ENCODE results near the gene NEUROG3. TPM values are rescaled to one million over a fixed set of nuclear protein-coding genes. Genes with fewer than 3 reads are reported as not detected.
"Not testable (repeated sequence)": the region's sequence is repeated elsewhere in the genome, so short reads cannot be mapped to it uniquely, and the experiment has no call there.

The NEUROG3 gene
- polyA plus RNA-seq, 2 donors = not detected

GRCh38 chr10:69558559-69558958, 14.7 kb downstream of the NEUROG3 start:
- Histone ChIP-seq H3K4me3 (ENCODE audit: low read depth in 1 of 2, low read length in 2 of 2) (no peak overlapping the region), H3K4me1 (ENCODE audit: control insufficient read depth in 2 of 2, insufficient read depth in 2 of 2, low read length in 1 of 2) (no peaks in the 10 kb centered on the region), H3K27me3 (ENCODE audit: control insufficient read depth in 1 of 2, insufficient read depth in 2 of 2, low read length in 2 of 2) (no peaks in the 10 kb centered on the region), H3K36me3 (ENCODE audit: control insufficient read depth in 2 of 2, insufficient read depth in 2 of 2, low read length in 1 of 2) (no peaks in the 10 kb centered on the region), H3K27ac (ENCODE audit: low read depth in 2 of 2, low read length in 1 of 2) (no peak overlapping the region), H3K9me3 (ENCODE audit: control insufficient read depth in 2 of 2, insufficient read depth in 1 of 2, low read depth in 1 of 2, low read length in 1 of 2) (peaks cover 0 to 3% of the 10 kb centered on the region in 2 donors)
- 73% methylated on average over 2 of the region's 2 CpGs for WGBS, 2 donors

DNA sequence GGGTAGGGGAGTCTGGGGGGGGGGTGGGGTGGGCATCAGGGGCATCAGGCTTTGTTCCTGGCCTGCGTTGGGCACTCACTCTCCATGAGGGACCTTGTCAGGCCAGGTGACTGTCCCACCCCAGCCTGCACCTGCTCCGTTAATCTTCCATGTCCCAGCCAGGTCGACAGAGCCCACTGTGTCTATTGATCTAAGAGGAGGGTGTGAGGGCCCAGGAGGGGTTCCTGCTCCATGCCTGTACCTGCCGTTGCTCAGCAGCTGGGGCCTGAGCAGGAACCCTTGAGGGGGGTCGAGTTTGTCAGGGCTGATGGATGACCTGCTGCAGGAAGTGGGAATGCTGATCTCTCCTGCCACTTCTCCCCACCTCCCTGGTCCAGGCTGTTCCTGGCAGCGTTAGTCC, 18.6 kb downstream of the NEUROG3 start:
- Histone ChIP-seq H3K36me3 (ENCODE audit: control insufficient read depth in 2 of 2, insufficient read depth in 2 of 2, low read length in 1 of 2) (no peaks in the 10 kb centered on the region), H3K9me3 (ENCODE audit: control insufficient read depth in 2 of 2, insufficient read depth in 1 of 2, low read depth in 1 of 2, low read length in 1 of 2) (peaks cover 5 to 10% of the 10 kb centered on the region in 2 donors), H3K4me1 (ENCODE audit: control insufficient read depth in 2 of 2, insufficient read depth in 2 of 2, low read length in 1 of 2) (no peaks in the 10 kb centered on the region), H3K27me3 (ENCODE audit: control insufficient read depth in 1 of 2, insufficient read depth in 2 of 2, low read length in 2 of 2) (no peaks in the 10 kb centered on the region), H3K4me3 (ENCODE audit: low read depth in 1 of 2, low read length in 2 of 2) (no peak overlapping the region), H3K27ac (ENCODE audit: low read depth in 2 of 2, low read length in 1 of 2) (no peak overlapping the region)
- 24 to 27% methylated on average over 6 of the region's 6 CpGs for WGBS, 2 donors

- no peaks in the 10 kb centered on the region for H3K27me3 ChIP-seq (ENCODE audit: control insufficient read depth in 1 of 2, insufficient read depth in 2 of 2, low read length in 2 of 2)
- 82 to 83% methylated on average over 4 of the region's 4 CpGs for WGBS, 2 donors
- no peaks in the 10 kb centered on the region for H3K4me1 ChIP-seq (ENCODE audit: control insufficient read depth in 2 of 2, insufficient read depth in 2 of 2, low read length in 1 of 2)
These were observed 19.9 kb downstream of the NEUROG3 start for GRCh38 chr10:69553328-69553727.

DNA sequence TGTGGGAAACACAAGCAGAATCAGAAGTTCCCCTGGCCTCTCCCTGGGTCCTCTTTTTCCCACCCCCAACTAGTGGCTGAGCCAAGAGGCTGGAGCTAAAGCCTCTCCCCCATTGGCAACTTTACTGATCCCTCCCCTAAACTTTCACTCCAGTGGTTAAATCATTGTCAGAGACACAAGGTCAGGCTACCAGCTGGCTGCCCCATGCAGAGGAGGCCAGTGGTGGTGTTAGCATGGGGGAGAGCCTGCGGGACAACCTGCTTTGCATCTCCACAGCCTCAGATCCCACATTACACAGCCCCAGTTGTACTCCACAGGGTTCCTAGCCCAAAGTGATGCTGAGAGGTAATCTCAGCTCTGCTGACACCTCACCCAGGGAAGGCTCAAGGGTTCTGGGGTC, 21.0 kb downstream of the NEUROG3 start:
- Histone ChIP-seq H3K27me3 (ENCODE audit: control insufficient read depth in 1 of 2, insufficient read depth in 2 of 2, low read length in 2 of 2) (no peaks in the 10 kb centered on the region), H3K4me1 (ENCODE audit: control insufficient read depth in 2 of 2, insufficient read depth in 2 of 2, low read length in 1 of 2) (no peaks in the 10 kb centered on the region), H3K36me3 (ENCODE audit: control insufficient read depth in 2 of 2, insufficient read depth in 2 of 2, low read length in 1 of 2) (no peaks in the 10 kb centered on the region), H3K27ac (ENCODE audit: low read depth in 2 of 2, low read length in 1 of 2) (no peak overlapping the region), H3K4me3 (ENCODE audit: low read depth in 1 of 2, low read length in 2 of 2) (no peak overlapping the region), H3K9me3 (ENCODE audit: control insufficient read depth in 2 of 2, insufficient read depth in 1 of 2, low read depth in 1 of 2, low read length in 1 of 2) (peaks cover 5 to 10% of the 10 kb centered on the region in 2 donors)
- 13 to 19% methylated on average over 1 of the region's 1 CpG for WGBS, 2 donors

More at GRCh38 chr10:69553328-69553727, 19.9 kb downstream of the NEUROG3 start:
- peaks cover 5 to 10% of the 10 kb centered on the region in 2 donors for H3K9me3 ChIP-seq (ENCODE audit: control insufficient read depth in 2 of 2, insufficient read depth in 1 of 2, low read depth in 1 of 2, low read length in 1 of 2)
- no peaks in the 10 kb centered on the region for H3K36me3 ChIP-seq (ENCODE audit: control insufficient read depth in 2 of 2, insufficient read depth in 2 of 2, low read length in 1 of 2)
- no peak overlapping the region for H3K4me3 ChIP-seq (ENCODE audit: low read depth in 1 of 2, low read length in 2 of 2)
- H3K27ac ChIP-seq (ENCODE audit: low read depth in 2 of 2, low read length in 1 of 2) = no peak overlapping the region

DNA sequence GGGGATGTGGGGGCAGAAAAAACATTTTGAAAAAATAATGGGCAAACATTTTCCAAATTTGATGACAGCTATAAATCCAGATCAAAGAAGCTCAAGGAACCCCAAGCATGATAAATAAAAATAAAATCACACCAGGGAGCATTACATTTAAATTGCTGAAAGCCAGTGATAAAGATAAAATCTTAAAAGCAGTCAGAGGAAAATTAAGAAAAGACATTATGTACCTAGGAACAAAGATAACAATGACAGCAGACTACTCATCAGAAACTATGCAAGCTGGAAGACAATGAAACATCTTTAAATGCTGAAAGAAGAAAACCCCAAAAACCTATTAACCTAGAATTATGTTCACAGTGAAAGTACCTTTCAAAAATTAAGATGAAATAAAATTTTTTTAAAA, 23.3 kb downstream of the NEUROG3 start:
- H3K4me3 ChIP-seq (ENCODE audit: low read depth in 1 of 2, low read length in 2 of 2) = no peak overlapping the region

DNA sequence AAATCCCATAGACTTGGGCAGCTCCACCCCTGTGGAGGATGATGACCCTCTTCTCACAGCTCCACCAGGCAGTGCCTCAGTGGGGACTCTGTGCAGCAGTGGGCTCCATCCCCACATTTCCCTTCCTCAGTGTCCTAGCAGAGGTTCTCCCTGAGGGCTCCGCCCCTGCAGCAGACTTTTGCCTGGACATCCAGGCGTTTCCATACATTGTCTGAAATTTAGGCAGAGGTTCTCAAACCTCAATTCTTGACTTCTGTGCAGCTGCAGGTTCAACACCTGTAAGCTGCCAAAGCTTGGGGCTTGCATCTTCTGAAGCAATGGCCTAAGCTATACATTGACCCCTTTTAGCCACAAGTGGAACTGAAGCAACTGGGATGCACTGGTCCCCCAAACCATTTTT, 31.8 kb downstream of the NEUROG3 start:
- no peak overlapping the region for H3K4me3 ChIP-seq (ENCODE audit: low read depth in 1 of 2, low read length in 2 of 2)
- H3K4me1 ChIP-seq (ENCODE audit: control insufficient read depth in 2 of 2, insufficient read depth in 2 of 2, low read length in 1 of 2) = no peaks in the 10 kb centered on the region
- H3K9me3 ChIP-seq (ENCODE audit: control insufficient read depth in 2 of 2, insufficient read depth in 1 of 2, low read depth in 1 of 2, low read length in 1 of 2) = peaks cover 0 to 3% of the 10 kb centered on the region in 2 donors
- H3K27me3 ChIP-seq (ENCODE audit: control insufficient read depth in 1 of 2, insufficient read depth in 2 of 2, low read length in 2 of 2) = no peaks in the 10 kb centered on the region
- WGBS, 2 donors = 74 to 78% methylated on average over 2 of the region's 2 CpGs
- no peak overlapping the region for H3K27ac ChIP-seq (ENCODE audit: low read depth in 2 of 2, low read length in 1 of 2)
- H3K36me3 ChIP-seq (ENCODE audit: control insufficient read depth in 2 of 2, insufficient read depth in 2 of 2, low read length in 1 of 2) = no peaks in the 10 kb centered on the region

More for the DNA sequence above, 23.3 kb downstream of the NEUROG3 start:
- H3K9me3 ChIP-seq (ENCODE audit: control insufficient read depth in 2 of 2, insufficient read depth in 1 of 2, low read depth in 1 of 2, low read length in 1 of 2) = peaks cover 5 to 10% of the 10 kb centered on the region in 2 donors
- no peaks in the 10 kb centered on the region for H3K36me3 ChIP-seq (ENCODE audit: control insufficient read depth in 2 of 2, insufficient read depth in 2 of 2, low read length in 1 of 2)
- H3K27ac ChIP-seq (ENCODE audit: low read depth in 2 of 2, low read length in 1 of 2) = no peak overlapping the region
- H3K27me3 ChIP-seq (ENCODE audit: control insufficient read depth in 1 of 2, insufficient read depth in 2 of 2, low read length in 2 of 2) = no peaks in the 10 kb centered on the region
- H3K4me1 ChIP-seq (ENCODE audit: control insufficient read depth in 2 of 2, insufficient read depth in 2 of 2, low read length in 1 of 2) = no peaks in the 10 kb centered on the region

- H3K9me3 ChIP-seq (ENCODE audit: control insufficient read depth in 2 of 2, insufficient read depth in 1 of 2, low read depth in 1 of 2, low read length in 1 of 2) = peaks cover 0 to 3% of the 10 kb centered on the region in 2 donors
- H3K4me3 ChIP-seq (ENCODE audit: low read depth in 1 of 2, low read length in 2 of 2) = no peak overlapping the region
- no peaks in the 10 kb centered on the region for H3K4me1 ChIP-seq (ENCODE audit: control insufficient read depth in 2 of 2, insufficient read depth in 2 of 2, low read length in 1 of 2)
- no peaks in the 10 kb centered on the region for H3K36me3 ChIP-seq (ENCODE audit: control insufficient read depth in 2 of 2, insufficient read depth in 2 of 2, low read length in 1 of 2)
- H3K27me3 ChIP-seq (ENCODE audit: control insufficient read depth in 1 of 2, insufficient read depth in 2 of 2, low read length in 2 of 2) = no peaks in the 10 kb centered on the region
- 77 to 79% methylated on average over 3 of the region's 3 CpGs for WGBS, 2 donors
- H3K27ac ChIP-seq (ENCODE audit: low read depth in 2 of 2, low read length in 1 of 2) = no peak overlapping the region
These were observed 34.8 kb downstream of the NEUROG3 start for GRCh38 chr10:69538461-69538860.

DNA sequence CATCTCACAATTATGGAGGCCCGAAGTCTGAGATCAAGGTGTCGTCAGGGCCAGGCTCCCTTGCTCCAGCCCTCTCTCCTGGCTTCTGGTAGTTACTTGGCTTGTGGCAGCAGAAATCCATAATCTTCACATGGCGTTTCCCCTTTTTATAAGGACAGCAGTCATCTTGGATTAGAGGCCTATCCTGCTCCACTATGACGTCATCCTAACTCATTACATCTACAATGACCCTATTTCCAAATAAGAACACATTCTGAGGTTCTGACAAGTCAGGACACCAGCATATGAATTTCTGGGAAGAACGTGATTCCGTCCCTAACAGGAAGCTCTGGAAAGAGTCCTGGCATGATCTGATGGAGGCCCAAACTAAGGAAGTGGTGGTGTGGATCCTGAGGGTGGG, 35.8 kb downstream of the NEUROG3 start:
- Histone ChIP-seq H3K4me3 (ENCODE audit: low read depth in 1 of 2, low read length in 2 of 2) (no peak overlapping the region), H3K36me3 (ENCODE audit: control insufficient read depth in 2 of 2, insufficient read depth in 2 of 2, low read length in 1 of 2) (no peaks in the 10 kb centered on the region), H3K27ac (ENCODE audit: low read depth in 2 of 2, low read length in 1 of 2) (no peak overlapping the region), H3K4me1 (ENCODE audit: control insufficient read depth in 2 of 2, insufficient read depth in 2 of 2, low read length in 1 of 2) (no peaks in the 10 kb centered on the region), H3K27me3 (ENCODE audit: control insufficient read depth in 1 of 2, insufficient read depth in 2 of 2, low read length in 2 of 2) (no peaks in the 10 kb centered on the region), H3K9me3 (ENCODE audit: control insufficient read depth in 2 of 2, insufficient read depth in 1 of 2, low read depth in 1 of 2, low read length in 1 of 2) (peaks cover 0 to 3% of the 10 kb centered on the region in 2 donors)
- 87 to 88% methylated on average over 6 of the region's 6 CpGs for WGBS, 2 donors

DNA sequence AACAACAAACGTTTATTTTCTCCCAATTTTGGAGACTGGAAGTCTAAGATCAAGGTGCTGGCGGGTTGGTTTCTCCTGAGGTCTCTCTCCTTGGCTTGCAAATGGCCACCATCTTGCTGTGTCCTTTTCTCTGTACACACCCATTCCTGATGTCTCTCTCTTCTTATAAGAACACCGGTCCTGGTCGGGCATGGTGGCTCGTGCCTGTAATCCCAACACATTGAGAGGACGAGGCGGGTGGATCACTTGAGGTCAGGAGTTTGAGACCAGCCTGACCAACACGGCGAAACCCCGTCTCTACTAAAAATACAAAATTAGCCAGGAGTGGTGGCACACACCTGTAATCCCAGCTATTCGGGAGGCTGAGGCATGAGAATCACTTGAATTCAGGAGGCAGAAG, 36.7 kb downstream of the NEUROG3 start:
- not testable (repeated sequence) for H3K9me3 ChIP-seq (ENCODE audit: control insufficient read depth in 2 of 2, insufficient read depth in 1 of 2, low read depth in 1 of 2, low read length in 1 of 2); H3K36me3 ChIP-seq (ENCODE audit: control insufficient read depth in 2 of 2, insufficient read depth in 2 of 2, low read length in 1 of 2); H3K27ac ChIP-seq (ENCODE audit: low read depth in 2 of 2, low read length in 1 of 2); H3K4me1 ChIP-seq (ENCODE audit: control insufficient read depth in 2 of 2, insufficient read depth in 2 of 2, low read length in 1 of 2); H3K4me3 ChIP-seq (ENCODE audit: low read depth in 1 of 2, low read length in 2 of 2); H3K27me3 ChIP-seq (ENCODE audit: control insufficient read depth in 1 of 2, insufficient read depth in 2 of 2, low read length in 2 of 2)
- 91 to 95% methylated on average over 11 of the region's 11 CpGs for WGBS, 2 donors

GRCh38 chr10:69533658-69534057, 39.6 kb downstream of the NEUROG3 start:
- H3K27ac ChIP-seq (ENCODE audit: low read depth in 2 of 2, low read length in 1 of 2) = no peak overlapping the region
- H3K4me3 ChIP-seq (ENCODE audit: low read depth in 1 of 2, low read length in 2 of 2) = no peak overlapping the region
- H3K27me3 ChIP-seq (ENCODE audit: control insufficient read depth in 1 of 2, insufficient read depth in 2 of 2, low read length in 2 of 2) = no peaks in the 10 kb centered on the region
- H3K36me3 ChIP-seq (ENCODE audit: control insufficient read depth in 2 of 2, insufficient read depth in 2 of 2, low read length in 1 of 2) = no peaks in the 10 kb centered on the region
- H3K4me1 ChIP-seq (ENCODE audit: control insufficient read depth in 2 of 2, insufficient read depth in 2 of 2, low read length in 1 of 2) = no peaks in the 10 kb centered on the region
- 69 to 77% methylated on average over 3 of the region's 3 CpGs for WGBS, 2 donors
- H3K9me3 ChIP-seq (ENCODE audit: control insufficient read depth in 2 of 2, insufficient read depth in 1 of 2, low read depth in 1 of 2, low read length in 1 of 2) = peaks cover 0 to 3% of the 10 kb centered on the region in 2 donors

Data from esophagus (tissue), 2 donors.